Activated naive CD4-positive, alpha-beta T cell treated with anti-CD3 and anti-CD28 coated beads, Interleukin-2, amount 10 ng/mL, durations not matched to agents 7 days and 5 days (primary cell): ENCODE measurements around the gene HOXB9.

Experiments
- CTCF ChIA-PET: fragments of 350-600 bp; sonication (Branson Sonifier 250); formaldehyde crosslinking; loops from one replicate; lab custom pipeline; 2021; ENCODE audit warnings: antibody characterized with exemption; lab: Charles Lee
- DNase-seq: peaks from one replicate; pipeline ENCODE4 v3.0.0-alpha.2; 2020
- H3K27ac Mint-ChIP-seq: one replicate; pipeline ENCODE4 v1.8.0; 2021; ENCODE audit warnings: mild to moderate bottlenecking, moderate library complexity, mixed read lengths
- H3K27me3 Mint-ChIP-seq: one replicate; pipeline ENCODE4 v1.8.0; 2021; ENCODE audit warnings: mild to moderate bottlenecking, mixed read lengths
- H3K36me3 Mint-ChIP-seq: one replicate; pipeline ENCODE4 v1.8.0; 2021; ENCODE audit warnings: mixed read lengths
- H3K4me1 Mint-ChIP-seq: one replicate; pipeline ENCODE4 v1.8.0; 2021; ENCODE audit warnings: mixed read lengths
- H3K4me3 Mint-ChIP-seq: one replicate; pipeline ENCODE4 v1.8.0; 2021; ENCODE audit warnings: mild to moderate bottlenecking, moderate library complexity, mixed read lengths
- H3K9me3 Mint-ChIP-seq: one replicate; pipeline ENCODE4 v1.8.0; 2021; ENCODE audit warnings: mixed read lengths

The HOXB9 gene

GRCh38 chr17:48626245-48627117 is at the start of gene HOXB9:
Gene HOXB9 (minus strand): TSS chr17:48626358. CDS start chr17:48626269, 89 bp downstream.
- H3K4me1 Mint-ChIP-seq: peaks cover 17% of the 10 kb centered on the region
- peak within 1 kb of the TSS; percentile 64 for H3K4me3 Mint-ChIP-seq
- DNase-seq: peak; percentile 47
- H3K9me3 Mint-ChIP-seq: no peaks in the 10 kb centered on the region
- H3K27ac Mint-ChIP-seq: no peak within 1 kb of the TSS
- peaks cover 100% of the 10 kb centered on the region for H3K27me3 Mint-ChIP-seq
- H3K36me3 Mint-ChIP-seq: no peaks in the 10 kb centered on the region
- CTCF ChIA-PET: interaction anchor here (1.7 to 2.5 kb wide), 3 partner anchors 10 to 125 kb away, joined by 4 to 13 read pairs (median 11); partner anchors contain the start of gene HOXB8

GRCh38 chr17:48672340-48672739 is 46.2 kb upstream of the HOXB9 start:
- H3K4me1 Mint-ChIP-seq: peaks cover 5% of the 10 kb centered on the region
- H3K4me3 Mint-ChIP-seq: no peak overlapping the region
- DNase-seq: no peak
- no peaks in the 10 kb centered on the region for H3K9me3 Mint-ChIP-seq
- H3K27me3 Mint-ChIP-seq: peaks cover 70% of the 10 kb centered on the region
- CTCF ChIA-PET: interaction anchor here (0.5 to 2.7 kb wide), 9 partner anchors 9 to 507 kb away, joined by 3 to 11 read pairs (median 3); no protein-coding TSS in a partner anchor
- no peak overlapping the region for H3K27ac Mint-ChIP-seq
- no peaks in the 10 kb centered on the region for H3K36me3 Mint-ChIP-seq

GRCh38 chr17:48671697-48672171 is 45.6 kb upstream of the HOXB9 start:
- peak; percentile 80 for DNase-seq
- CTCF ChIA-PET: interaction anchor here (0.5 to 2.7 kb wide), 12 partner anchors 8 to 506 kb away, joined by 3 to 11 read pairs (median 3); no protein-coding TSS in a partner anchor
- Mint-ChIP-seq H3K9me3 (no peaks in the 10 kb centered on the region), H3K27ac (no peak overlapping the region), H3K4me3 (no peak overlapping the region), H3K4me1 (peaks cover 5% of the 10 kb centered on the region), H3K27me3 (peaks cover 66% of the 10 kb centered on the region), H3K36me3 (no peaks in the 10 kb centered on the region)

GRCh38 chr17:48663134-48663924 is 37.2 kb upstream of the HOXB9 start:
- Mint-ChIP-seq H3K36me3 (no peaks in the 10 kb centered on the region), H3K4me1 (no peaks in the 10 kb centered on the region), H3K27me3 (peaks cover 43% of the 10 kb centered on the region), H3K27ac (no peak overlapping the region), H3K9me3 (no peaks in the 10 kb centered on the region), H3K4me3 (no peak overlapping the region)
- no peak for DNase-seq
- CTCF ChIA-PET: interaction anchor here (0.6 to 1.1 kb wide), 3 partner anchors 15 to 588 kb away, joined by 3 to 4 read pairs (median 4); no protein-coding TSS in a partner anchor

- CTCF ChIA-PET: no interaction called here
- no peak overlapping the region for H3K27ac Mint-ChIP-seq
- peaks cover 2% of the 10 kb centered on the region for H3K4me1 Mint-ChIP-seq
- H3K4me3 Mint-ChIP-seq: no peak overlapping the region
- no peaks in the 10 kb centered on the region for H3K9me3 Mint-ChIP-seq
- peaks cover 52% of the 10 kb centered on the region for H3K27me3 Mint-ChIP-seq
- no peaks in the 10 kb centered on the region for H3K36me3 Mint-ChIP-seq
- no peak for DNase-seq
Measured at GRCh38 chr17:48655913-48656312, 29.8 kb upstream of the HOXB9 start.

GRCh38 chr17:48649741-48650140 is 23.6 kb upstream of the HOXB9 start:
- H3K36me3 Mint-ChIP-seq: no peaks in the 10 kb centered on the region
- CTCF ChIA-PET: interaction anchor here (1.5 kb wide), 1 partner anchor 13 kb away, joined by 8 read pairs; no protein-coding TSS in a partner anchor
- H3K4me3 Mint-ChIP-seq: no peak overlapping the region
- DNase-seq: no peak
- H3K4me1 Mint-ChIP-seq: peaks cover 26% of the 10 kb centered on the region
- peaks cover 64% of the 10 kb centered on the region for H3K27me3 Mint-ChIP-seq
- no peak overlapping the region for H3K27ac Mint-ChIP-seq
- H3K9me3 Mint-ChIP-seq: no peaks in the 10 kb centered on the region

GRCh38 chr17:48647963-48648245 is 21.7 kb upstream of the HOXB9 start:
- CTCF ChIA-PET: interaction anchor here (0.6 to 1.4 kb wide), 4 partner anchors 12 to 76 kb away, joined by 3 to 4 read pairs (median 3); no protein-coding TSS in a partner anchor
- peaks cover 30% of the 10 kb centered on the region for H3K4me1 Mint-ChIP-seq
- no peaks in the 10 kb centered on the region for H3K36me3 Mint-ChIP-seq
- H3K9me3 Mint-ChIP-seq: no peaks in the 10 kb centered on the region
- H3K4me3 Mint-ChIP-seq: peak overlapping the region; percentile 26
- H3K27ac Mint-ChIP-seq: no peak overlapping the region
- H3K27me3 Mint-ChIP-seq: peaks cover 74% of the 10 kb centered on the region
- no peak for DNase-seq

GRCh38 chr17:48647103-48647962 is 21.2 kb upstream of the HOXB9 start:
- peaks cover 30% of the 10 kb centered on the region for H3K4me1 Mint-ChIP-seq
- peak overlapping the region; percentile 59 for H3K4me3 Mint-ChIP-seq
- H3K36me3 Mint-ChIP-seq: no peaks in the 10 kb centered on the region
- H3K9me3 Mint-ChIP-seq: no peaks in the 10 kb centered on the region
- no peak for DNase-seq
- no peak overlapping the region for H3K27ac Mint-ChIP-seq
- CTCF ChIA-PET: interaction anchor here (1.1 to 1.4 kb wide), 3 partner anchors 18 to 77 kb away, joined by 3 to 4 read pairs (median 3); no protein-coding TSS in a partner anchor
- peaks cover 80% of the 10 kb centered on the region for H3K27me3 Mint-ChIP-seq

GRCh38 chr17:48646183-48647102 is 20.3 kb upstream of the HOXB9 start:
- CTCF ChIA-PET: interaction anchor here (1.1 kb wide), 1 partner anchor 10 kb away, joined by 4 read pairs; no protein-coding TSS in a partner anchor

GRCh38 chr17:48645639-48646182 is 19.6 kb upstream of the HOXB9 start:
- no peaks in the 10 kb centered on the region for H3K9me3 Mint-ChIP-seq
- peaks cover 2% of the 10 kb centered on the region for H3K36me3 Mint-ChIP-seq
- no peak overlapping the region for H3K27ac Mint-ChIP-seq
- peaks cover 91% of the 10 kb centered on the region for H3K27me3 Mint-ChIP-seq
- CTCF ChIA-PET: interaction anchor here (1.1 kb wide), 1 partner anchor 9 kb away, joined by 4 read pairs; no protein-coding TSS in a partner anchor
- no peak for DNase-seq
- H3K4me3 Mint-ChIP-seq: peak overlapping the region; percentile 65
- peaks cover 33% of the 10 kb centered on the region for H3K4me1 Mint-ChIP-seq

More at GRCh38 chr17:48646183-48647102, 20.3 kb upstream of the HOXB9 start:
- H3K9me3 Mint-ChIP-seq: no peaks in the 10 kb centered on the region
- H3K4me1 Mint-ChIP-seq: peaks cover 31% of the 10 kb centered on the region
- peak; percentile 45 for DNase-seq
- H3K27me3 Mint-ChIP-seq: peaks cover 86% of the 10 kb centered on the region
- peak overlapping the region; percentile 65 for H3K4me3 Mint-ChIP-seq
- H3K36me3 Mint-ChIP-seq: peaks cover under 1% of the 10 kb centered on the region
- no peak overlapping the region for H3K27ac Mint-ChIP-seq

- CTCF ChIA-PET: no interaction called here
Measured at GRCh38 chr17:48644910-48645557, 18.9 kb upstream of the HOXB9 start.

GRCh38 chr17:48644159-48644558 is 18.0 kb upstream of the HOXB9 start:
- peaks cover 2% of the 10 kb centered on the region for H3K36me3 Mint-ChIP-seq
- peaks cover 100% of the 10 kb centered on the region for H3K27me3 Mint-ChIP-seq
- CTCF ChIA-PET: no interaction called here
- H3K9me3 Mint-ChIP-seq: no peaks in the 10 kb centered on the region
- DNase-seq: no peak
- peaks cover 33% of the 10 kb centered on the region for H3K4me1 Mint-ChIP-seq
- H3K27ac Mint-ChIP-seq: no peak overlapping the region
- no peak overlapping the region for H3K4me3 Mint-ChIP-seq

More at GRCh38 chr17:48644910-48645557, 18.9 kb upstream of the HOXB9 start:
- no peak overlapping the region for H3K4me3 Mint-ChIP-seq
- H3K4me1 Mint-ChIP-seq: peaks cover 33% of the 10 kb centered on the region
- no peaks in the 10 kb centered on the region for H3K9me3 Mint-ChIP-seq
- H3K27me3 Mint-ChIP-seq: peaks cover 94% of the 10 kb centered on the region
- H3K27ac Mint-ChIP-seq: no peak overlapping the region
- peak; percentile 10 for DNase-seq
- H3K36me3 Mint-ChIP-seq: peaks cover 2% of the 10 kb centered on the region
